ENCODE measurements around the gene UNC93B1. TPM values are rescaled to one million over a fixed set of nuclear protein-coding genes. Genes with fewer than 3 reads are reported as not detected.

Gene UNC93B1
- total and polyA plus RNA-seq, 2 donors (not counting 1 experiment from before 2014, with no cell fraction given), result 15.7 to 20.0 TPM

DNA sequence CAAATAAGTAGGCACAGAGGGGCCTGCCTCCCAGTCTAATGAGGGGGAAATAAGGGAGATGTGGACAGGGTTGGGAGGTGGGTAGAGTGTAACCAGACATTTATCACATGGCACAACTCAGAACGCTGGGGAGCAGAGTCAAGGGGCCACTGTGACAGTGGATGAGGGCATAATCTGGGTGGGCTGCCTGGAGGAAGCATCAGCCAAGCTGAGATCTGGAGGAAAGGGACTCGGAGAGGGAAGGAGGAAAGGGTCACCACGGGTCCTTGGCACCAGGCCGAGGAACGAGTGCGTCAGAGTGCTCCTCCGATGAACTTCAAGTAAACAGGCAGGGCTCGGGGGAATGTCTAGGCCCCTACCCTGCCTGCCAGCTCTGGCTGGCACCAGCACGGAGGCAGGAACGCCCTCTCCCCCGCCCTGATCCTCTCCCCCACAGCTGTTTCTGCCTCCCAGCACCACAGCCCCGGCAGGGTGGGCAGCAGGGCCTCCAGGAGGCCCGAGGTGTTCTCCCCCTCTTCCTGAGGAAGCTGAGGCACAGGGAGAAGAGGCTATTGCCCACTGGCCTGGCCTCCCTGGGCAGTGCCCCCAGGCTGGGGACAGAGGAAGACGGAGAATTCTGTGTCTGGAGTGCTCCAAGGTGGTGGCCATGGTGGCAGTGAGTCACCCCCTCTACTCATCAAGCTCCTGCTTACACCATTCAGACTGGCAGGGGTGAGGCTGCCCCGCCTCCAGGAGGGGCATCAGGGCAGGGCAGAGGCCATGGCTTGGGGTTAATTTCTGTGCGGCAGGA lies 10.5 kb upstream of the UNC93B1 start:
- peaks cover 40% of the 10 kb centered on the region for H3K4me1 ChIP-seq (ENCODE audit: control insufficient read depth, extremely low read depth, insufficient read depth, low read length)
- TF ChIP-seq, protein P1, sequence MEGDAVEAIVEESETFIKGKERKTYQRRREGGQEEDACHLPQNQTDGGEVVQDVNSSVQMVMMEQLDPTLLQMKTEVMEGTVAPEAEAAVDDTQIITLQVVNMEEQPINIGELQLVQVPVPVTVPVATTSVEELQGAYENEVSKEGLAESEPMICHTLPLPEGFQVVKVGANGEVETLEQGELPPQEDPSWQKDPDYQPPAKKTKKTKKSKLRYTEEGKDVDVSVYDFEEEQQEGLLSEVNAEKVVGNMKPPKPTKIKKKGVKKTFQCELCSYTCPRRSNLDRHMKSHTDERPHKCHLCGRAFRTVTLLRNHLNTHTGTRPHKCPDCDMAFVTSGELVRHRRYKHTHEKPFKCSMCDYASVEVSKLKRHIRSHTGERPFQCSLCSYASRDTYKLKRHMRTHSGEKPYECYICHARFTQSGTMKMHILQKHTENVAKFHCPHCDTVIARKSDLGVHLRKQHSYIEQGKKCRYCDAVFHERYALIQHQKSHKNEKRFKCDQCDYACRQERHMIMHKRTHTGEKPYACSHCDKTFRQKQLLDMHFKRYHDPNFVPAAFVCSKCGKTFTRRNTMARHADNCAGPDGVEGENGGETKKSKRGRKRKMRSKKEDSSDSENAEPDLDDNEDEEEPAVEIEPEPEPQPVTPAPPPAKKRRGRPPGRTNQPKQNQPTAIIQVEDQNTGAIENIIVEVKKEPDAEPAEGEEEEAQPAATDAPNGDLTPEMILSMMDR (conservative IDR thresholded peaks at IDR 0.05 in 1 of 2, IDR thresholded peaks at IDR 0.05 in 1 of 2; ENCODE audit: low read depth in 1 of 2, low read length in 2 of 2), result no peak
- TF ChIP-seq EZH2 (IDR thresholded peaks at IDR 0.05; ENCODE audit: low read length, missing control alignments), result no peak
- peak; percentile 79 to 94 for DNase-seq (ENCODE audit: low read depth in 2 of 2)

DNA sequence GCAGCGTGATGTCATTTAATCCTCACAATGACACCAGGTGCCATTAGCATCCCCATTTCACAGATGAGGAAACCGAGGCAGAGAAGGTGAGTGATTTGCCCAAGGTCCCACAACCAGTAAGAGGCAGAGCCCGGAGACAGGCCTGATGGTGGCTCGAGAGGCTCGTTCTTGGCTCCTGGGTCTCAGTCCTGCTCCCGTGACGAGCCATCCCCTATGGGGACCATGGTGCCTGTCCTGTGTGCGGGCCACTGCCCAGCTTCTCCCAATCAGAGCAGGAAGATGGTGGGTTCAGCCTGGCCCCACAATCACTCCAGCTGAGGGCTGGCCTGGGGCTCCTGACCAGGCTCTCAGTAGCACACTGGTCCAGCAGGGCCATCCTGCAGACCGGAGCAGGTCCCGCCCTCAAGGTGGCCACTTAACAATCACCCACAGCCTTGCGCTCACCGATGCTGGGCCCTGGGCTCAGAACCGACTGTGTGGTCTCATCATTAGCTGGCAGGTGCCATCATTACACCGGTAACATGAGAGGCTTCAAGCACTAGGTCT lies 9.8 kb upstream of the UNC93B1 start:
- peaks cover 40% of the 10 kb centered on the region for H3K4me1 ChIP-seq (ENCODE audit: control insufficient read depth, extremely low read depth, insufficient read depth, low read length)
- H3K27ac ChIP-seq (ENCODE audit: insufficient read depth, low read length), result peak overlapping the region; percentile 97
- H3K9me3 ChIP-seq (ENCODE audit: control insufficient read depth, insufficient read depth, low read depth, low read length), result no peaks in the 10 kb centered on the region
- H3K9ac ChIP-seq (ENCODE audit: insufficient read depth, low read length), result peak overlapping the region; percentile 41
- peaks cover 21% of the 10 kb centered on the region for H3K79me2 ChIP-seq (ENCODE audit: control insufficient read depth, insufficient read depth, low read length)
- H2AFZ ChIP-seq (ENCODE audit: low read length), result no peak overlapping the region
- H3K36me3 ChIP-seq (ENCODE audit: control insufficient read depth, insufficient read depth, low read length), result peaks cover 6% of the 10 kb centered on the region
- H3K27me3 ChIP-seq (ENCODE audit: control insufficient read depth, insufficient read depth, low read length), result no peaks in the 10 kb centered on the region
- no peaks in the 10 kb centered on the region for H4K20me1 ChIP-seq (ENCODE audit: control insufficient read depth, extremely low read depth, insufficient read depth, low read length)
- no peak for DNase-seq (ENCODE audit: low read depth in 2 of 2)
- TF ChIP-seq, protein P1 (conservative IDR thresholded peaks at IDR 0.05 in 1 of 2, IDR thresholded peaks at IDR 0.05 in 1 of 2; ENCODE audit: low read depth in 1 of 2, low read length in 2 of 2), result no peak
- no peak for TF ChIP-seq EZH2 (IDR thresholded peaks at IDR 0.05; ENCODE audit: low read length, missing control alignments)
- H3K4me3 ChIP-seq (replicated peaks in 1 of 4; ENCODE audit: control extremely low read depth in 1 of 4, insufficient read depth in 1 of 4, low read depth in 3 of 4, low read length in 4 of 4), result peak overlapping the region in 1 of 4 experiments; percentile 20
- H3K4me2 ChIP-seq (ENCODE audit: extremely low read depth, insufficient read depth, low read length), result peak overlapping the region; percentile 60

More for the DNA sequence above, 10.5 kb upstream of the UNC93B1 start:
- H3K9me3 ChIP-seq (ENCODE audit: control insufficient read depth, insufficient read depth, low read depth, low read length), result no peaks in the 10 kb centered on the region
- peak overlapping the region; percentile 41 for H3K9ac ChIP-seq (ENCODE audit: insufficient read depth, low read length)
- H3K4me2 ChIP-seq (ENCODE audit: extremely low read depth, insufficient read depth, low read length), result no peak overlapping the region
- peak overlapping the region; percentile 97 for H3K27ac ChIP-seq (ENCODE audit: insufficient read depth, low read length)
- no peak overlapping the region for H2AFZ ChIP-seq (ENCODE audit: low read length)
- H3K4me3 ChIP-seq (replicated peaks in 1 of 4; ENCODE audit: control extremely low read depth in 1 of 4, insufficient read depth in 1 of 4, low read depth in 3 of 4, low read length in 4 of 4), result peak overlapping the region in 1 of 4 experiments; percentile 14
- peaks cover 21% of the 10 kb centered on the region for H3K79me2 ChIP-seq (ENCODE audit: control insufficient read depth, insufficient read depth, low read length)
- peaks cover 6% of the 10 kb centered on the region for H3K36me3 ChIP-seq (ENCODE audit: control insufficient read depth, insufficient read depth, low read length)
- no peaks in the 10 kb centered on the region for H4K20me1 ChIP-seq (ENCODE audit: control insufficient read depth, extremely low read depth, insufficient read depth, low read length)
- no peaks in the 10 kb centered on the region for H3K27me3 ChIP-seq (ENCODE audit: control insufficient read depth, insufficient read depth, low read length)

DNA sequence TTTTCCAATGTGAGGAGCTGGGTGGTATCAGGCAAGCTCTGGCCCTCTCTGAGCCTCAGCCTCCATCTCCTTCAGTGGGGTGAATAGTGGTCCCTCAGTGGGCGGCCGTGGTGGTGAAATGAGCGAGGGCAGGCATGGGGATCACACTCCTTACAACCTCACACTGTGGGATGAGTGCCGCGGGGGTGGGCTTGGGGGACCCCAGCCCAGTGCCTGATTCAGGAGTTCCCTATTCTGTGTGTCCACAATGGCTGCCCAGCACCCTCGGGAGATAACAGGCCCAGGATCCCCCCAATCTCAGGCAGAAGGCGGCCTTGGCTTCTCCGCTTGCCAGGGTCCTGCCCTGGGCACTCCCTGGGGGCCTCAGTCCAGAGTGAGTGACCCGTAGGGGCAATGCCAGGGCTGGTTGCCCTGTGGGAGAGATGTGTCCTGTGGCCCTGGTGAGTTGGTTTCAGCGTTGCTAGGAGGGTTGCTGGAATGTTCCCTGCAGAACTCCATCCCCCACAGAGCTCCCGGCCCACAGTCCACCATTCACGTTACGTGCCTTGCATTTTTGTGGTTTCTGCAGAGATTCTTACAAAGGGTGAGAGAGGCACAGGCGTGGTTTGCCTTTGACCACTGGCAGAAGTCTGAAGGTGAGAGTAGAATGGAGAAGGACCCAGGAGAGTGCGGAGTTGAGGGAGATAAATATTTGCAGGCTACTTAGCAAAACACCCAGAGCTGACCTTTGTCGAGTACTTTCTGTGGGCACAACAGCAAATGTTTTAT lies 9.1 kb upstream of the UNC93B1 start:
- Histone ChIP-seq H3K4me1 (ENCODE audit: control insufficient read depth, extremely low read depth, insufficient read depth, low read length) (peaks cover 40% of the 10 kb centered on the region), H2AFZ (ENCODE audit: low read length) (no peak overlapping the region), H3K4me3 (replicated peaks in 1 of 4; ENCODE audit: control extremely low read depth in 1 of 4, insufficient read depth in 1 of 4, low read depth in 3 of 4, low read length in 4 of 4) (peak overlapping the region in 1 of 4 experiments; percentile 20)

More for the DNA sequence above, 9.1 kb upstream of the UNC93B1 start:
- Histone ChIP-seq H4K20me1 (ENCODE audit: control insufficient read depth, extremely low read depth, insufficient read depth, low read length) (no peaks in the 10 kb centered on the region), H3K9me3 (ENCODE audit: control insufficient read depth, insufficient read depth, low read depth, low read length) (no peaks in the 10 kb centered on the region), H3K27ac (ENCODE audit: insufficient read depth, low read length) (peak overlapping the region; percentile 97), H3K36me3 (ENCODE audit: control insufficient read depth, insufficient read depth, low read length) (peaks cover 6% of the 10 kb centered on the region), H3K79me2 (ENCODE audit: control insufficient read depth, insufficient read depth, low read length) (peaks cover 21% of the 10 kb centered on the region), H3K9ac (ENCODE audit: insufficient read depth, low read length) (peak overlapping the region; percentile 57), H3K4me2 (ENCODE audit: extremely low read depth, insufficient read depth, low read length) (peak overlapping the region; percentile 60), H3K27me3 (ENCODE audit: control insufficient read depth, insufficient read depth, low read length) (no peaks in the 10 kb centered on the region)
- peak; percentile 93 to 98 for DNase-seq (ENCODE audit: low read depth in 2 of 2)
- TF ChIP-seq, protein P1 (conservative IDR thresholded peaks at IDR 0.05 in 1 of 2, IDR thresholded peaks at IDR 0.05 in 1 of 2; ENCODE audit: low read depth in 1 of 2, low read length in 2 of 2), result no peak
- TF ChIP-seq EZH2 (IDR thresholded peaks at IDR 0.05; ENCODE audit: low read length, missing control alignments), result no peak

Measured in fibroblast of lung (primary cell).